HEK293 (cell line): ENCODE data around the gene RNF138.

Experiments
- CTCF ChIA-PET: fragments of 350-600 bp; formaldehyde crosslinking; extraction: SDS; loops from one replicate; lab custom pipeline; 2021; ENCODE audit warnings: antibody characterized with exemption; lab: Yijun Ruan, JAX
- POLR2A ChIA-PET: fragments of 300-600 bp; formaldehyde crosslinking; extraction: SDS; loops from one replicate; lab custom pipeline; 2020; ENCODE audit warnings: antibody characterized with exemption, inconsistent platforms; lab: Yijun Ruan, JAX
- H3K27ac ChIP-seq: fragments of 200-500 bp; sonication (Bioruptor generic); 2 replicates; pipeline ENCODE4 v1.5.1; 2014; ENCODE audit warnings: low read depth, low read length, control low read depth, inconsistent platforms; ENCODE audit errors: extremely low read depth
- H3K36me3 ChIP-seq, 2 experiments: fragments of 200-500 bp in 1 of 2; sonication (Bioruptor generic) in 1 of 2; 1 replicate in 1 of 2; 2 replicates in 1 of 2; pipeline ENCODE4 v1.5.1; 2014 to 2017; ENCODE audit warnings: inconsistent platforms in 2 of 2, low read length in 2 of 2; ENCODE audit not compliant: control insufficient read depth in 2 of 2, insufficient read depth in 1 of 2
- H3K4me1 ChIP-seq: fragments of 200-500 bp; sonication (Bioruptor generic); 2 replicates; pipeline ENCODE4 v1.5.1; 2014; ENCODE audit warnings: mild to moderate bottlenecking, low read length, inconsistent platforms; ENCODE audit not compliant: control insufficient read depth, insufficient read depth
- H3K4me3 ChIP-seq: 2 replicates; pipeline ENCODE4 v1.5.1; 2011; ENCODE audit warnings: low read depth, mild to moderate bottlenecking, control low read depth, low read length, moderate library complexity
- H3K9me3 ChIP-seq: fragments of 200-500 bp; sonication (Bioruptor generic); 2 replicates; pipeline ENCODE4 v1.5.1; 2014; ENCODE audit warnings: low read depth, low read length, inconsistent platforms; ENCODE audit not compliant: control insufficient read depth, insufficient read depth
- CTCF ChIP-seq: fragments of 450-650 bp; formaldehyde crosslinking; IDR thresholded peaks from 2 replicates; pipeline ENCODE4 v1.5.1; 2016; ENCODE audit warnings: missing biosample characterization, missing genetic modification characterization
- GLIS1 ChIP-seq: fragments of 450-650 bp; formaldehyde crosslinking; IDR thresholded peaks from 2 replicates; pipeline ENCODE4 v1.5.1; 2016; ENCODE audit warnings: missing biosample characterization, missing genetic modification characterization
- KLF8 ChIP-seq: fragments of 450-650 bp; formaldehyde crosslinking; IDR thresholded peaks from 2 replicates; pipeline ENCODE4 v1.5.1; 2016; ENCODE audit warnings: missing biosample characterization, missing genetic modification characterization
- MYNN ChIP-seq: fragments of 450-650 bp; formaldehyde crosslinking; IDR thresholded peaks from 2 replicates; pipeline ENCODE4 v1.5.1; 2016; ENCODE audit warnings: missing biosample characterization, missing genetic modification characterization, borderline replicate concordance
- MZF1 ChIP-seq: fragments of 450-650 bp; formaldehyde crosslinking; IDR thresholded peaks from 2 replicates; pipeline ENCODE4 v1.5.1; 2017; ENCODE audit warnings: missing biosample characterization, missing genetic modification characterization, borderline replicate concordance
- OSR2 ChIP-seq: fragments of 450-650 bp; formaldehyde crosslinking; IDR thresholded peaks from 2 replicates; pipeline ENCODE4 v1.5.1; 2016; ENCODE audit warnings: missing biosample characterization, missing genetic modification characterization
- PRDM4 ChIP-seq: fragments of 450-650 bp; formaldehyde crosslinking; IDR thresholded peaks from 2 replicates; pipeline ENCODE4 v1.5.1; 2017; ENCODE audit warnings: missing biosample characterization, missing genetic modification characterization
- SCRT1 ChIP-seq: fragments of 450-650 bp; formaldehyde crosslinking; IDR thresholded peaks from 2 replicates; pipeline ENCODE4 v1.5.1; 2016; ENCODE audit warnings: missing biosample characterization, missing genetic modification characterization, borderline replicate concordance
- ZBTB17 ChIP-seq: fragments of 450-650 bp; formaldehyde crosslinking; IDR thresholded peaks from 2 replicates; pipeline ENCODE4 v1.5.1; 2016; ENCODE audit warnings: missing biosample characterization, missing genetic modification characterization
- ZBTB20 ChIP-seq: fragments of 450-650 bp; formaldehyde crosslinking; IDR thresholded peaks from 2 replicates; pipeline ENCODE4 v1.5.1; 2016; ENCODE audit warnings: missing biosample characterization, missing genetic modification characterization
- ZFHX2 ChIP-seq: fragments of 450-650 bp; formaldehyde crosslinking; conservative IDR thresholded peaks from 2 replicates; pipeline ENCODE4 v1.5.1; 2016; ENCODE audit warnings: missing biosample characterization, missing genetic modification characterization
- ZNF133 ChIP-seq: fragments of 450-650 bp; formaldehyde crosslinking; IDR thresholded peaks from 2 replicates; pipeline ENCODE4 v1.5.1; 2016; ENCODE audit warnings: missing biosample characterization, missing genetic modification characterization
- ZNF155 ChIP-seq: fragments of 450-650 bp; formaldehyde crosslinking; IDR thresholded peaks from 2 replicates; pipeline ENCODE4 v1.5.1; 2016; ENCODE audit warnings: missing biosample characterization, missing genetic modification characterization
- ZNF157 ChIP-seq: fragments of 450-650 bp; formaldehyde crosslinking; IDR thresholded peaks from 2 replicates; pipeline ENCODE4 v1.5.1; 2016; ENCODE audit warnings: missing biosample characterization, missing genetic modification characterization
- ZNF214 ChIP-seq: fragments of 450-650 bp; formaldehyde crosslinking; IDR thresholded peaks from 2 replicates; pipeline ENCODE4 v1.5.1; 2017; ENCODE audit warnings: missing biosample characterization, mild to moderate bottlenecking, missing genetic modification characterization, borderline replicate concordance
- ZNF324 ChIP-seq: fragments of 450-650 bp; formaldehyde crosslinking; IDR thresholded peaks from 2 replicates; pipeline ENCODE4 v1.5.1; 2016; ENCODE audit warnings: missing biosample characterization, missing genetic modification characterization
- ZNF514 ChIP-seq: fragments of 450-650 bp; formaldehyde crosslinking; IDR thresholded peaks from 2 replicates; pipeline ENCODE4 v1.5.1; 2016; ENCODE audit warnings: missing biosample characterization, missing genetic modification characterization
- ZNF521 ChIP-seq: fragments of 450-650 bp; formaldehyde crosslinking; IDR thresholded peaks from 2 replicates; pipeline ENCODE4 v1.5.1; 2017; ENCODE audit warnings: missing biosample characterization, mild to moderate bottlenecking, missing genetic modification characterization
- ZNF596 ChIP-seq: fragments of 450-650 bp; IDR thresholded peaks from 2 replicates; pipeline ENCODE4 v1.5.0; 2018; ENCODE audit warnings: missing biosample characterization, mild to moderate bottlenecking, missing genetic modification characterization, moderate library complexity
- ZNF704 ChIP-seq: fragments of 450-650 bp; formaldehyde crosslinking; IDR thresholded peaks from 2 replicates; pipeline ENCODE4 v1.5.1; 2016; ENCODE audit warnings: missing biosample characterization, missing genetic modification characterization
- TF ChIP-seq, protein P1 (sequence below): fragments of 450-650 bp; formaldehyde crosslinking; IDR thresholded peaks from 2 replicates; pipeline ENCODE4 v1.5.1; 2016; ENCODE audit warnings: missing biosample characterization, missing genetic modification characterization

The RNF138 gene

DNA sequence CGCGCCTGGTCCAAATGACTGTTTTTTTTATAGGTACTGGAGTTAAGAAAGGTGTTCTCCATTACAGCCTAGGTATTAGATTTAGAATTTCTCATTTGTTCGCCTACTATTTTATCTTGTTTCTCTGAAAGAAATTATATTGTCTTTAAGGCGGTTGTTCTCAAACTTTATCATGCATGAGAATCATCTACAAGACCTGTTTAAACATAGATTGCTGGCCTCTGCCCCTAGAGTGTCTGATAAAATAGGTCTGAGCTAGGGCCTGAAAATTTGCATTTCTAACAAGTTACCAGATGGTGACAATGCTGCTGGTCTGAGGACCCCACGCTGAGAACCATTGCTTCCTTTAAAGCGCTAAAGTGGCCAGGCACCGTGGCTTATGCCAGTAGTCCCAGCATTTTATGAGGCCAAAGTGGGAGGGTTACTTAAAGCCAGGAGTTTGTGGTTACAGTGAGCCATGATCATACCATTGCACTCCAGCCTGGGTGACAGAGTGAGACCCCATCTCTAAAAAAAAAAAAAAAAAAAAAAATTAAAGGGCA lies 34.0 kb upstream of the RNF138 start:
- CTCF ChIA-PET, result no interaction called here
- H3K9me3 ChIP-seq, result no peaks in the 10 kb centered on the region
- no peaks in the 10 kb centered on the region for H3K36me3 ChIP-seq
- POLR2A ChIA-PET, result no interaction called here
- H3K27ac ChIP-seq, result no peak overlapping the region
- TF ChIP-seq MZF1 (tag by site-specific recombination) (no peak), ZFHX2 (tag by site-specific recombination) (no peak), GLIS1 (peak; percentile 38), ZNF324 (no peak), OSR2 (0 out of 2 replicates have a peak, but pooled peaks have one; percentile 23)
- TF ChIP-seq, protein P1, sequence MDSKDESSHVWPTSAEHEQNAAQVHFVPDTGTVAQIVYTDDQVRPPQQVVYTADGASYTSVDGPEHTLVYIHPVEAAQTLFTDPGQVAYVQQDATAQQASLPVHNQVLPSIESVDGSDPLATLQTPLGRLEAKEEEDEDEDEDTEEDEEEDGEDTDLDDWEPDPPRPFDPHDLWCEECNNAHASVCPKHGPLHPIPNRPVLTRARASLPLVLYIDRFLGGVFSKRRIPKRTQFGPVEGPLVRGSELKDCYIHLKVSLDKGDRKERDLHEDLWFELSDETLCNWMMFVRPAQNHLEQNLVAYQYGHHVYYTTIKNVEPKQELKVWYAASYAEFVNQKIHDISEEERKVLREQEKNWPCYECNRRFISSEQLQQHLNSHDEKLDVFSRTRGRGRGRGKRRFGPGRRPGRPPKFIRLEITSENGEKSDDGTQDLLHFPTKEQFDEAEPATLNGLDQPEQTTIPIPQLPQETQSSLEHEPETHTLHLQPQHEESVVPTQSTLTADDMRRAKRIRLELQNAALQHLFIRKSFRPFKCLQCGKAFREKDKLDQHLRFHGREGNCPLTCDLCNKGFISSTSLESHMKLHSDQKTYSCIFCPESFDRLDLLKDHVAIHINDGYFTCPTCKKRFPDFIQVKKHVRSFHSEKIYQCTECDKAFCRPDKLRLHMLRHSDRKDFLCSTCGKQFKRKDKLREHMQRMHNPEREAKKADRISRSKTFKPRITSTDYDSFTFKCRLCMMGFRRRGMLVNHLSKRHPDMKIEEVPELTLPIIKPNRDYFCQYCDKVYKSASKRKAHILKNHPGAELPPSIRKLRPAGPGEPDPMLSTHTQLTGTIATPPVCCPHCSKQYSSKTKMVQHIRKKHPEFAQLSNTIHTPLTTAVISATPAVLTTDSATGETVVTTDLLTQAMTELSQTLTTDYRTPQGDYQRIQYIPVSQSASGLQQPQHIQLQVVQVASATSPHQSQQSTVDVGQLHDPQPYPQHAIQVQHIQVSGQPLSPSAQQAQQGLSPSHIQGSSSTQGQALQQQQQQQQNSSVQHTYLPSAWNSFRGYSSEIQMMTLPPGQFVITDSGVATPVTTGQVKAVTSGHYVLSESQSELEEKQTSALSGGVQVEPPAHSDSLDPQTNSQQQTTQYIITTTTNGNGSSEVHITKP (tag by site-specific recombination), result 0 out of 2 replicates have a peak, but pooled peaks have one; percentile 12
- TF ChIP-seq, all 188 proteins: peak for 3
- Histone ChIP-seq H3K4me3 (no peak overlapping the region), H3K4me1 (0 out of 2 replicates have a peak, but pooled peaks cover 3% of the 10 kb centered on the region)

DNA sequence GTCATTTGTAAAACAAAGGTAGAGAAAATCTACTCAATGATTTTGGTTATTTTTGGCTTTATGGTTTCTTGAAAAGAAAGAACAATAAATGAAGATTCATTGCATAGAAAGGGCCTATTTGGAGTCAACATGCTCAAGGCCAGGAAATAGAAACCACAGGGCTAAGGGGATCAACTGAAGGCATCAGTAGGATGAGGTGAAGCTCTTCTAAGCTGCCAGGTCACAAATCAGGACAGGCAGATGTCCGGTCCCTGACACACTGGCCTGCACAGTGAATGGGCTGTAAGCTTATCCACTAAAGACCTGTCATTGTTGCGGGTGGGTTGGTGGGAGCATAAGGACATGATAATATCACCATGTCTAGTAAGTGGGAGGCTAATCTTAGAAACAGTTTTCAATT lies 31.6 kb upstream of the RNF138 start:
- ChIA-PET CTCF (interaction anchor here (0.6 kb wide), 1 partner anchor 12 kb away, joined by 3 read pairs; no protein-coding TSS in a partner anchor), POLR2A (no interaction called here)
- Histone ChIP-seq H3K27ac (no peak overlapping the region), H3K36me3 (no peaks in the 10 kb centered on the region), H3K4me3 (no peak overlapping the region), H3K4me1 (0 out of 2 replicates have a peak, but pooled peaks cover 3% of the 10 kb centered on the region), H3K9me3 (no peaks in the 10 kb centered on the region)
- TF ChIP-seq ZBTB17, result no peak
- no peak for TF ChIP-seq PRDM4 (tag by site-specific recombination)

- ChIA-PET POLR2A (no interaction called here), CTCF (no interaction called here)
- Histone ChIP-seq H3K36me3 (no peaks in the 10 kb centered on the region), H3K27ac (no peak overlapping the region), H3K4me3 (no peak overlapping the region), H3K9me3 (no peaks in the 10 kb centered on the region), H3K4me1 (no peaks in the 10 kb centered on the region)
- TF ChIP-seq ZNF596 (tag by site-specific recombination) (no peak), CTCF (tag by site-specific recombination) (no peak), ZNF521 (no peak), ZNF133 (tag by site-specific recombination) (no peak), ZNF514 (tag by site-specific recombination) (no peak), MYNN (tag by site-specific recombination) (no peak), ZNF214 (tag by site-specific recombination) (no peak), KLF8 (no peak), ZBTB20 (tag by site-specific recombination) (no peak), SCRT1 (no peak), ZNF157 (tag by site-specific recombination) (no peak), ZNF155 (tag by site-specific recombination) (no peak), ZNF704 (tag by site-specific recombination) (no peak)
These were observed 24.1 kb upstream of the RNF138 start for GRCh38 chr18:32067375-32068167.
